Measurements from ENCODE around the gene PAX9. TPM values are rescaled to one million over a fixed set of nuclear protein-coding genes. Genes with fewer than 3 reads are reported as not detected.
A peak's percentile ranks its signal among the peaks of the same experiment; 100 is the strongest.

PAX9 gene
- total RNA-seq, 1 donor from 2014 or later = not detected

GRCh38 chr14:36655963-36656686 lies 5.5 kb upstream of the PAX9 start:
- peak; percentile 21 for DNase-seq

GRCh38 chr14:36656687-36657398 lies 4.8 kb upstream of the PAX9 start:
- DNase-seq = no peak

GRCh38 chr14:36657399-36658122 lies 4.1 kb upstream of the PAX9 start:
- no peak for DNase-seq

GRCh38 chr14:36658123-36659009 lies 3.3 kb upstream of the PAX9 start:
- DNase-seq = no peak

DNA sequence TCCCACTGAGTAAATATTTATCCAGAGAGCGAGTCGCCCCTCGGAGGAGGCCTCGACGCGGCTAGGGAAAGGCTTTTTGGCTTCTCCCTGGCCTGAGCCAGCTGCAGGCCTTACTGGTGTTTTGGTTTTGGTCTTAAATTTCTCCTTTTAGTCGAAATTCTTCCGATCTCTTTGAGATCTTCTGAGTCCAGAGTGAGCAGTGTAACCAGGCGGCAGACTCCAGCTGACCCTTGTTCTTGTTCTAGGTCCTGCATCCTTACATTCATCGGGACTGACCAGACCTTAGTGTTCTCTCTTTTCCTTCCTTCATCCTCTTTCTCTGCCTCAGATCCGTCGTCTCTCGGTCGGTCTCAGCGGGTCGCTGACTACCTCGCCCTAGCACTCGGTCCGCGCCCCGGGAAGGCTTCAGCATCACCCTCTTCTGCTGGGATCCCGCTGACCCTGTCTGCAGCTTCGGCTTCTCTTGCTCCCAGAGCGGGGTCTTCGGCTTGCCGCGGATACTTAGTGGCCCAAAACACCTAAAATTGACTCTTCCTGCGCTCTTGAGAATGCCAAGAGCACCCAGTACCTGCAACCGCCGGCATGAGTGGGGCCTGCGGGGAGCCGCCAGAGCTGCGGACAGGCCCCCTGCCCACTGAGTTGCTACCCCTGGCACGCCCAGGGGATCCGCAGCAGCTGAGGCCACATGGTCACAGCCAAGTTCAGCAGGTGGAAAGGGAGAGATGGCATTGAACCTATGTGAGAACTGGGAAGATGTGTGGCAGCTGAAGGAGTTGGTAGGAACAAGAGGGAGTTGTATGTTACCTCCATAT lies 2.4 kb upstream of the PAX9 start:
- no peak for DNase-seq

- DNase-seq = no peak
Measured at GRCh38 chr14:36659822-36660735, 1.6 kb upstream of the PAX9 start.

- DNase-seq = no peak
Measured at GRCh38 chr14:36660736-36661505, 739 bp upstream of the PAX9 start.

DNA sequence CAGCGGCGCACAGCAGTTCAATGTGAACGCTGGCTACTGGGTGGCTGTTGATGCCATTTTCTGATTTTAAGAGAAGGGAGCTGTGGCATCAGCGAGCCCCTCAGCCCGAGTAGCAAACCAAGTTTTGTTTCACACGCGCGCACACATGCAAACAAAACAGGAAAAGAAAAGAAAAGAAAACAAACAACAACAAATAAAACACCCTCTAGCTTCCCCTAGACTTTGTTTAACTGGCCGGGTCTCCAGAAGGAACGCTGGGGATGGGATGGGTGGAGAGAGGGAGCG lies 540 bp downstream of the PAX9 start:
- no peak for DNase-seq

DNA sequence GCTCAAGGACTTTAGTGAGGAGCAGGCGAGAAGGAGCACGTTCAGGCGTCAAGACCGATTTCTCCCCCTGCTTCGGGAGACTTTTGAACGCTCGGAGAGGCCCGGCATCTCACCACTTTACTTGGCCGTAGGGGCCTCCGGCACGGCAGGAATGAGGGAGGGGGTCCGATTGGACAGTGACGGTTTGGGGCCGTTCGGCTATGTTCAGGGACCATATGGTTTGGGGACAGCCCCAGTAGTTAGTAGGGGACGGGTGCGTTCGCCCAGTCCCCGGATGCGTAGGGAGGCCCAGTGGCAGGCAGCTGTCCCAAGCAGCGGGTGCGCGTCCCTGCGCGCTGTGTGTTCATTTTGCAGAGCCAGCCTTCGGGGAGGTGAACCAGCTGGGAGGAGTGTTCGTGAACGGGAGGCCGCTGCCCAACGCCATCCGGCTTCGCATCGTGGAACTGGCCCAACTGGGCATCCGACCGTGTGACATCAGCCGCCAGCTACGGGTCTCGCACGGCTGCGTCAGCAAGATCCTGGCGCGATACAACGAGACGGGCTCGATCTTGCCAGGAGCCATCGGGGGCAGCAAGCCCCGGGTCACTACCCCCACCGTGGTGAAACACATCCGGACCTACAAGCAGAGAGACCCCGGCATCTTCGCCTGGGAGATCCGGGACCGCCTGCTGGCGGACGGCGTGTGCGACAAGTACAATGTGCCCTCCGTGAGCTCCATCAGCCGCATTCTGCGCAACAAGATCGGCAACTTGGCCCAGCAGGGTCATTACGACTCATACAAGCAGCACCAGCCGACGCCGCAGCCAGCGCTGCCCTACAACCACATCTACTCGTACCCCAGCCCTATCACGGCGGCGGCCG lies 1.1 kb downstream of the PAX9 start:
- DNase-seq = no peak

DNA sequence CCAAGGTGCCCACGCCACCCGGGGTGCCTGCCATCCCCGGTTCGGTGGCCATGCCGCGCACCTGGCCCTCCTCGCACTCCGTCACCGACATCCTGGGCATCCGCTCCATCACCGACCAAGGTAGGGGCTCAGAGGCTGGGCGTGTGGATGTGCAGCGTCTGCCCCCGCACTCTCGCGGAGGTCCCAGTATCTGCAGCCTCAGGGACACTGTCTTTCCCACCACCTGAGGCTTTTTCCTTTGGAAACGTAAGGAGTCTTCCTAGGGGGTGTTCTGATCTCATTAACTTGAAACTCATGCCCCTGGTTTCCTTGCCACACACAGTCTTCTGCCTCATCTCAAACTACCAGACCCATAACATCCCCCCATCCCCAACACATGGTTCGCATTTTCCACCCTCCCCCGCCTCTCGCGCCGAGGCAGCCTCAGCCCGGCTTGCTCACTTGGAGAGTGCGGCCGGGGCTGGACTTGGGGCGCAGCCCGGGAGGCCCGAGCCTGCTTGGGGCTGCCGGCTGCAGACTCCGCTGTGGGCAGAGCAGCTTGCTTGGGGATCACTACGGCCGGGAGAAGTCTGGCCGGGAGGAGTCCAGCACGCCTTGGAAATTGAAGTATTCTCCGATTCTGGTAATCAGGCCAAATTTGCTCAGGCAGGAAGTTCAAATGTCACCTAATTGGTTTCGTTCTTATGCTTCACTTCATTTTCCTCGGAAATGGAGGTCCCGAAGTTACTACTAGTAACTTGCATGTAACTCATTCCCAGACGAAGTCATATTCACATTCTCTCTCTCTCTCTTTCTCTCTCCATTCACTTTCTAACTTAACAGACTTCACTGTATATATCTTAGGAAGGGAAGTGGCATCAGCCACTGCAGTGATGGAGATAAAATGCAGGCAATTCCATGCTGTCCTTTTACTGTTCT lies 2.0 kb downstream of the PAX9 start:
- no peak for DNase-seq

GRCh38 chr14:36664322-36665193 lies 2.9 kb downstream of the PAX9 start:
- no peak for DNase-seq

DNA sequence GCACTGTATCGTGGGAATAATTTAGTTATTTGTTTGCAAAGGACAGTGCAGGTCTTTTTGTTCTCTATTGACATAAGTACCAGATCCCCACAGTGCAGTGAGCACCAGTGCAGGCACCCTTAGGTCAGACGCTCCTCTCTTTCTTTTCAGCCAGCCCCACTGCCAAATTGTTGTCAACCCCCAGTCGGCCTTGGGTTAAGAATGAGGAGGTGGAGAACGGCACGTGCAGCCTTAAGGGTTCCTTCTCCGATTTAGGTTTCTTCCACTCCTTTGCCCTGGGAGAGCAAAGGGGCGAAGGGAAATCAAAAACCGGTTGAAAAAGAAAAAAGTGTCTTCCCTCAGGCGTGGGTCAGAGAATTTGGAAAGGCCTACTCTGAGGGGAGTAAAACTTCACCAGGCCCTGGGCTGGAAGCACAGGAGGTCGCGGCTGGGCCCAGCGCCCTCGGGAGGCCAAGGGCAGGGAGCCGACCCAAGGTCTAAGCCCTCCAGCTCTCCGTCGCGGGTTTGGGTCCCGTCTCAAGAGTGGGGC lies 4.3 kb downstream of the PAX9 start:
- DNase-seq = no peak

DNA sequence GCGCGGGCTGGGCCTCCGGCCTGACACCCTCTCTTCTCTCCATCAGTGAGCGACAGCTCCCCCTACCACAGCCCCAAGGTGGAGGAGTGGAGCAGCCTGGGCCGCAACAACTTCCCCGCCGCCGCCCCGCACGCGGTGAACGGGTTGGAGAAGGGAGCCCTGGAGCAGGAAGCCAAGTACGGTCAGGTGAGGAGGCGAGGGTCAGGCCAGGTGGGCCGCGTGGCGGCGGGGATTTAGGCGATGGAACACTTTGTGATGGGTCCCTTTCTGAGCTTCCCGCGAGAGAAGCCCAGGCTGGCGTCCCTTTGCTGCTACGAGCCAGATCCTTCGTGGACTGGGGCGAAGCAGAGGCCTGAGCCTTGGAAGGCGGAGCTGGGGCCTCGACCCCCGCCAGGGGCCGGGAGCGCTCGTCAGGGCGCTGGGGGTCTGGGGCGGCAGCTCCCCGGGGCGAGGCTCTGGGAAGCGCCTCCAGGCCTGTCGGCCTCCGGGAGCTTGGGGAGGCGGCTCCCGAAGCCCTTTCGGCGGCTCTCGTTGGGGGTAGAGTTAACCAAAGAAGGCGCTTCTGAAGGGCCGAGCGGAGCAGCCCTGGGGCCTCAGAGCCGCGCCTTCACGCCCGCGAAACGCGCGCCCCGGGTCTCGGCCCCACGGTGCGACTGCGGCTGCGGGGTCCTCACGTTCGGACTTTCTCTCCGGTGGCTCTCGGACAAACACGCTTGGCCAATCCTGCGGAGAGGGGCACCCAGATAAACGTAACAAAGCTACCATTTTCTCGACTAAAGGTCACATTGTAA lies 5.0 kb downstream of the PAX9 start:
- no peak for DNase-seq

- no peak for DNase-seq
Measured at GRCh38 chr14:36667679-36668078, 6.0 kb downstream of the PAX9 start.

- no peak for DNase-seq
Measured at GRCh38 chr14:36671149-36671548, 9.5 kb downstream of the PAX9 start.

GRCh38 chr14:36672095-36672494 lies 10.4 kb downstream of the PAX9 start:
- DNase-seq = no peak
